GM21619 (cell line): ENCODE measurements around the gene CFAP221.

Experiments
- ATAC-seq: cut with Tn5 transposase; IDR thresholded peaks from one replicate; pipeline ENCODE4 v1.9.1; 2021; ENCODE audit not compliant: unreplicated experiment

Gene CFAP221

GRCh38 chr2:119679526-119679837, 135.2 kb downstream of the CFAP221 start:
- ATAC-seq: no peak

- ATAC-seq: no peak
These were observed 135.6 kb downstream of the CFAP221 start for GRCh38 chr2:119679846-119680245.

GRCh38 chr2:119680457-119681202, 136.4 kb downstream of the CFAP221 start:
- ATAC-seq: no peak

DNA sequence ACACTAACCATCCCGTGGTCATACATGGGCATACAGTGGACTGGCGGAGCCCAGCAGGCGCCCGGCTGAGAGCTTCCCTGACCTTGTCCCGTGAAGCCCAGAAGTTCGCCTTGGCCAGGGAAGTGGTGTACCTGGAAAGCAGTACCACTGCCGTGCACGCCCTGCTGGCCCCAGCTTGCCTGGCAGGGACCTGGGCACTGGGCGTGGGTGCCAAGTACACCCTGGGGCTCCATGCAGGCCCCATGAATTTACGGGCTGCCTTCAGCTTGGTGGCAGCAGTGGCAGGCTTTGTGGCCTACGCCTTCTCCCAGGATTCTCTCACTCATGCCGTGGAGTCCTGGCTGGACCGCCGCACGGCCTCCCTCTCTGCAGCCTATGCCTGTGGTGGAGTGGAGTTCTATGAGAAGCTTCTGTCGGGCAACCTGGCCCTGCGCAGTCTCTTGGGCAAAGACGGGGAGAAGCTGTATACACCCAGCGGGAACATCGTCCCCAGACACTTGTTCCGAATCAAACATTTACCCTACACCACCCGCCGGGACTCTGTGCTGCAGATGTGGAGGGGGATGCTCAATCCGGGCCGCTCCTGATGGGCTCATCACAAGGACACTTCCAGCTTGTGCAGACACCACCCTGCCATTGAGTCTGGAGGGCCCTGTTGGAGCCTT, 137.1 kb downstream of the CFAP221 start:
- ATAC-seq: no peak

GRCh38 chr2:119681868-119682220, 137.6 kb downstream of the CFAP221 start:
- no peak for ATAC-seq

- no peak for ATAC-seq
These were observed 138.3 kb downstream of the CFAP221 start for GRCh38 chr2:119682578-119682977.

- ATAC-seq: no peak
These were observed 138.9 kb downstream of the CFAP221 start for GRCh38 chr2:119683074-119683712.

GRCh38 chr2:119683713-119684443, 139.6 kb downstream of the CFAP221 start:
- no peak for ATAC-seq

- no peak for ATAC-seq
These were observed 140.3 kb downstream of the CFAP221 start for GRCh38 chr2:119684518-119684917.

DNA sequence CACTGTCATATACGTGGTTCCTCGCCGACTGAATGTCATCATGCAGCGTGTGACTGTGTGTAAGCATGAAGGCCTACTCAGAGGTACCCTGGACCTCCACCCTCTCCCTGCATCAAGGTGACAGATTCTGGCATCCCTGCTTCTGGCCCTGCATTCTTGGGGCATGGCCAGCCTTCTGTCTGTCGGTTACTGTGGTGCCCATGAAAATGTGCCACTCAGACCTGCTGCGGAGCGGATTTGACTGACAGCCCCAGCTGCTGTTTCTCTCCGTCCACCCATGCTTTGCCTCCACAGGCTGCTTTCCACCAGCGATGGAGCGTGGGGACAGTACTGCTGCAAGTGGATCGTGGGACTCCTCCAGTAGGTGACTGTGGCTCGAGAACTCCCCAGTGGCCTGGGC, 144.4 kb downstream of the CFAP221 start:
- ATAC-seq: no peak

- no peak for ATAC-seq
These were observed 145.0 kb downstream of the CFAP221 start for GRCh38 chr2:119689218-119689617.

DNA sequence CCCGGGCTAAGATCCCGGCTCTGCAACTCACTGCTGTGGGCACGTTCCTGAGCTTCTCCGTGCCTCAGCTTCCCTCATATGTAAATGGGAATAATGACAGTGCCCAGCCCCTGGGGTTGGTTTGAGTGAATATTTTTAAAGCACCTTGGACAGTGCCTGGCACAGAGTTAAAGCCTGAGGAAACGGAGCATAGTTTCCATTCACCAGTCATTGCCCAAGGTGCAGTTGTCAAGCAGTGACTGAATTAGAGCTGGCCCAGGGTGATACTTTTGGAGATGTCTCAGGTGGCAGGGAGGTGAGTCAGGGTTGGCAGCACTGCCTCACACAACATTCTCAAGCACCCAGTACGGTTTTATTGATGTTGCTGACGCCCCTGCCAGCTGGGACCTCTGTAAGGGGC, 146.9 kb downstream of the CFAP221 start:
- no peak for ATAC-seq

- ATAC-seq: no peak
These were observed 147.5 kb downstream of the CFAP221 start for GRCh38 chr2:119691651-119692245.

- no peak for ATAC-seq
These were observed 148.1 kb downstream of the CFAP221 start for GRCh38 chr2:119692310-119692709.

- no peak for ATAC-seq
These were observed 148.7 kb downstream of the CFAP221 start for GRCh38 chr2:119692954-119693353.

GRCh38 chr2:119693567-119693966, 149.3 kb downstream of the CFAP221 start:
- no peak for ATAC-seq

GRCh38 chr2:119693967-119694366, 149.7 kb downstream of the CFAP221 start:
- no peak for ATAC-seq

- ATAC-seq: no peak
These were observed 150.2 kb downstream of the CFAP221 start for GRCh38 chr2:119694470-119694844.

- ATAC-seq: no peak
These were observed 150.7 kb downstream of the CFAP221 start for GRCh38 chr2:119694845-119695521.

GRCh38 chr2:119696005-119696404, 151.8 kb downstream of the CFAP221 start:
- ATAC-seq: no peak

- no peak for ATAC-seq
These were observed 152.3 kb downstream of the CFAP221 start for GRCh38 chr2:119696494-119697030.
